Transverse colon (tissue), 4 donors: ENCODE results near the gene MATN1. TPM values are rescaled to one million over a fixed set of nuclear protein-coding genes. Genes with fewer than 3 reads are reported as not detected.

Experiments
- DNase-seq: peaks from one replicate; pipeline ENCODE4 v3.0.0-alpha.2; 2019
- H3K27ac ChIP-seq, 4 donors: fragments of 200-600 bp; sonication (generic); 2 replicates each; pipeline ENCODE4 v1.5.1; 2016 to 2018; ENCODE audit warnings: inconsistent platforms in 4 of 4
- H3K27me3 ChIP-seq: fragments of 200-600 bp; sonication (generic); 2 replicates; pipeline ENCODE4 v1.5.1; 2017; ENCODE audit warnings: inconsistent platforms
- H3K36me3 ChIP-seq, 4 donors: fragments of 200-600 bp; sonication (generic); 2 replicates each; pipeline ENCODE4 v1.5.1; 2017 to 2019; ENCODE audit warnings: inconsistent platforms in 4 of 4
- H3K4me1 ChIP-seq, 4 donors: fragments of 200-600 bp; sonication (generic); 2 replicates each; pipeline ENCODE4 v1.5.1; 2017 to 2020; ENCODE audit warnings: inconsistent platforms in 4 of 4
- H3K4me3 ChIP-seq, 4 donors: fragments of 200-600 bp; sonication (generic); 1 replicate in 1 of 4; 2 replicates in 3 of 4; pipeline versions ENCODE4 v1.5.1 to v1.6.1; 2017 to 2019; ENCODE audit warnings: inconsistent platforms in 4 of 4
- H3K9me3 ChIP-seq, 2 donors: fragments of 200-600 bp; sonication (generic); 2 replicates each; pipeline ENCODE4 v1.5.1; 2017 to 2019; ENCODE audit warnings: inconsistent platforms in 2 of 2
- EP300 ChIP-seq: sonication (generic); formaldehyde crosslinking; IDR thresholded peaks from one replicate; pipeline ENCODE4 v1.6.1; 2017; ENCODE audit warnings: antibody characterized with exemption, low read depth
- POLR2A ChIP-seq: fragments of 450-650 bp; IDR thresholded peaks from one replicate; pipeline ENCODE4 v1.6.1; 2016; ENCODE audit warnings: antibody characterized with exemption, mild to moderate bottlenecking, moderate library complexity
- POLR2AphosphoS5 ChIP-seq, 3 donors: sonication (generic); formaldehyde crosslinking; IDR thresholded peaks; one replicate each; pipeline ENCODE4 v1.6.1; 2016; ENCODE audit warnings: antibody characterized with exemption in 3 of 3
- WGBS, 2 donors: methylation state at CpG; one replicate each; pipeline ENCODE4 v1.1.5; 2018; ENCODE audit warnings: low coverage in 1 of 2; 5-methylcytosine and 5-hydroxymethylcytosine counted together
- in situ Hi-C, 4 donors: fragments of 200-750 bp; cut with MboI; loops; one replicate each; pipeline versions ENCODE4 v1.15.0 to v1.15.1; 2017; ENCODE audit warnings: low sequenced_read_pairs in 3 of 4, low pct_ligation_motif_present in 1 of 4, low pct_unique_long_range_greater_than_20kb in 1 of 4
- intact Hi-C: fragments of 100-400 bp; cut with DNase I; formaldehyde crosslinking; loops from one replicate; pipeline ENCODE4 v1.15.1; 2023; ENCODE audit warnings: low total_unique reads
- total RNA-seq, 4 donors: library from RNA; depleted of rRNA; stranded (reverse); fragments of >200 nt; gene quantifications; one replicate each; pipeline ENCODE4 v1.1.0, GENCODE V29; 2016
- TF ChIP-seq, protein P1 (sequence below), 5 experiments: fragments of 200-600 bp in 3 of 5; fragments of 450-650 bp in 2 of 5; sonication (generic) in 3 of 5; IDR thresholded peaks; 1 replicate in 2 of 5; 2 replicates in 3 of 5; pipeline ENCODE4 v1.5.1; 2016 to 2017; ENCODE audit warnings: antibody characterized with exemption in 5 of 5, inconsistent platforms in 3 of 5, mild to moderate bottlenecking in 2 of 5, moderate library complexity in 1 of 5

Gene MATN1
- total RNA-seq, 4 donors from 2014 or later, result not detected

DNA sequence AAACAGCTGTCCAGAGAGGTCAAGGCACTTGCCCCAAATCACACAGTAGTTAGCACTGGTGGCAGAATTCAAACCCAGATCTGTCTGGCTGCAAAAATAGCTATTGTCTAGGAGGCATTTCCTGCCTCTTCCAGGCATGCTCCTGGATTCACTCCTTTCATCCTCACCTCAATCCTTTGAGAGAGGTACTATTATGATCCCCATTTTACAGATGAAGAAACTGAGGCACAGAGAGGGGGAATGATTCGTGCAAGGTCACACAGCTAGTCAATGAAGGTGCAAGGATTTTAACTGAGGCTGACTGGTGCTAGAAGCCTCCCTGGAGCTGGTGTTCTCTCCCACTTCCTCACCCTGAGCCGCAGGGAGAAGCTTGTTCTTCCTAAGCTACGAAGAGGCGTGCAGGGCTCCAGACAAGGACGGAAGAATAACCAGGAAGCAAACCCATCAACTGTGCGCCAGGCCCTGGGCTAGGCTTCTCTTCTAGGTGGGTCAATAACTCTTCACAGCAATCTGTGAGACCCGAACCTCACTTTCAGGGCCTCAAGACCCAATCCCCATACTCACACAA, 34.8 kb upstream of the MATN1 start:
- TF ChIP-seq POLR2A (no peak), POLR2AphosphoS5 (IDR thresholded peaks at IDR 0.05) (no peak), EP300 (no peak)
- TF ChIP-seq, protein P1, sequence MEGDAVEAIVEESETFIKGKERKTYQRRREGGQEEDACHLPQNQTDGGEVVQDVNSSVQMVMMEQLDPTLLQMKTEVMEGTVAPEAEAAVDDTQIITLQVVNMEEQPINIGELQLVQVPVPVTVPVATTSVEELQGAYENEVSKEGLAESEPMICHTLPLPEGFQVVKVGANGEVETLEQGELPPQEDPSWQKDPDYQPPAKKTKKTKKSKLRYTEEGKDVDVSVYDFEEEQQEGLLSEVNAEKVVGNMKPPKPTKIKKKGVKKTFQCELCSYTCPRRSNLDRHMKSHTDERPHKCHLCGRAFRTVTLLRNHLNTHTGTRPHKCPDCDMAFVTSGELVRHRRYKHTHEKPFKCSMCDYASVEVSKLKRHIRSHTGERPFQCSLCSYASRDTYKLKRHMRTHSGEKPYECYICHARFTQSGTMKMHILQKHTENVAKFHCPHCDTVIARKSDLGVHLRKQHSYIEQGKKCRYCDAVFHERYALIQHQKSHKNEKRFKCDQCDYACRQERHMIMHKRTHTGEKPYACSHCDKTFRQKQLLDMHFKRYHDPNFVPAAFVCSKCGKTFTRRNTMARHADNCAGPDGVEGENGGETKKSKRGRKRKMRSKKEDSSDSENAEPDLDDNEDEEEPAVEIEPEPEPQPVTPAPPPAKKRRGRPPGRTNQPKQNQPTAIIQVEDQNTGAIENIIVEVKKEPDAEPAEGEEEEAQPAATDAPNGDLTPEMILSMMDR (IDR thresholded peaks at IDR 0.05), result no peak
- Histone ChIP-seq H3K9me3 (no peaks in the 10 kb centered on the region), H3K36me3 (no peaks in the 10 kb centered on the region), H3K27ac (peak overlapping the region; percentile 73 to 84 (median 79)), H3K27me3 (no peaks in the 10 kb centered on the region), H3K4me1 (peaks cover 0 to 16% (median 3%) of the 10 kb centered on the region in 4 donors), H3K4me3 (no peak overlapping the region)
- intact Hi-C loops (no loop called here), in situ Hi-C loops (no loop called here)
- WGBS, 2 donors, result 88 to 100% methylated on average over 1 to 7 of the region's 7 CpGs
- DNase-seq, result no peak

DNA sequence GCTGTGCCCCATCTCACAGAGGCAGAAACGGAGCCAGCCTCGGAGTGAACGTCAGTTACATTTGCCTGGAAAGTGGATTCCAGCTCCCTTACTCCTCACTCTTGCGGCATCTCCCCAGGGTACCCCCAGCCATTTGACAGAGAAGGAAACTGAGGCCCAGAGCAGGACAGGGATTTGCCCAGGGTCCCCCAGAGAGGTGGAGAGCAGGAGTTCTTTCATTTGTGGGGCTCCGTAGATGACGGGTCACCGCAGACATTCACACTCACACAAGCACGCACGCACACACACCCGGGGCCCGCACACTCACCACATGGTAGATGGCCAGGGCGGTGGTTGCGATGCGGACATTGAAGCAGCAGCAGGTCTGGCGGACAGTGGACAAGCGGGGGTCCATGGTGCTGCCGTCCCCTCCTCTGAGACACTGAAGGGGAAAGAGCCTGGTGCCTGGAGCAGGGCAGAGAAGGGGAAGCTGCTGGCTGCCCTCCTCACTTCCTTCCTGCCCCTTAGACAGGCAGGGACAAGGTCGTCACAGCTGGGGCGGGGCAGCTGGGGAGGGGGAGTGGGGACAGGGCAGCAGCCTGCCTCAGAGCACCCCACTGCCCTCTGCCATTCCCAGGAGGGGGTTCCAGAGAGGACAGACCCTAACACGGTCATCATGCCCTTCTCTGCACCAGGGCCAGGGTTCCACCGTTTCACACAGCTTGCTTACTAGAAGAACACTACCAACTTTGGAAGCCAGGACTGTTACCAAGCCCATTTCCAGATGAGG, 34.2 kb upstream of the MATN1 start, which contains the start of gene LAPTM5:
Gene LAPTM5, minus strand, starts transcription at position 423 of the 769 bp plus-strand sequence. Its CDS starts 29 bp downstream, at position 394.
- H3K27ac ChIP-seq, result peak within 1 kb of the TSS; percentile 73 to 84 (median 79)
- H3K9me3 ChIP-seq, result no peaks in the 10 kb centered on the region
- no peaks in the 10 kb centered on the region for H3K27me3 ChIP-seq
- DNase-seq, result peak; percentile 72
- no peaks in the 10 kb centered on the region for H3K36me3 ChIP-seq
- intact Hi-C loops (no loop called here), in situ Hi-C loops (no loop called here)
- peaks cover 0 to 20% (median 3%) of the 10 kb centered on the region in 4 donors for H3K4me1 ChIP-seq
- peak; percentile 74 for TF ChIP-seq POLR2A
- peak; percentile 53 to 79 (median 74) for TF ChIP-seq POLR2AphosphoS5 (IDR thresholded peaks at IDR 0.05)
- TF ChIP-seq EP300, result no peak
- TF ChIP-seq, protein P1 (IDR thresholded peaks at IDR 0.05), result no peak
- 52% methylated on average over 21 of the region's 21 CpGs; no CpG with 5 or more reads in 1 of the 2 donors for WGBS, 2 donors
- H3K4me3 ChIP-seq, result peak within 1 kb of the TSS in 3 of 4 donors; percentile 17 to 40 (median 30)

DNA sequence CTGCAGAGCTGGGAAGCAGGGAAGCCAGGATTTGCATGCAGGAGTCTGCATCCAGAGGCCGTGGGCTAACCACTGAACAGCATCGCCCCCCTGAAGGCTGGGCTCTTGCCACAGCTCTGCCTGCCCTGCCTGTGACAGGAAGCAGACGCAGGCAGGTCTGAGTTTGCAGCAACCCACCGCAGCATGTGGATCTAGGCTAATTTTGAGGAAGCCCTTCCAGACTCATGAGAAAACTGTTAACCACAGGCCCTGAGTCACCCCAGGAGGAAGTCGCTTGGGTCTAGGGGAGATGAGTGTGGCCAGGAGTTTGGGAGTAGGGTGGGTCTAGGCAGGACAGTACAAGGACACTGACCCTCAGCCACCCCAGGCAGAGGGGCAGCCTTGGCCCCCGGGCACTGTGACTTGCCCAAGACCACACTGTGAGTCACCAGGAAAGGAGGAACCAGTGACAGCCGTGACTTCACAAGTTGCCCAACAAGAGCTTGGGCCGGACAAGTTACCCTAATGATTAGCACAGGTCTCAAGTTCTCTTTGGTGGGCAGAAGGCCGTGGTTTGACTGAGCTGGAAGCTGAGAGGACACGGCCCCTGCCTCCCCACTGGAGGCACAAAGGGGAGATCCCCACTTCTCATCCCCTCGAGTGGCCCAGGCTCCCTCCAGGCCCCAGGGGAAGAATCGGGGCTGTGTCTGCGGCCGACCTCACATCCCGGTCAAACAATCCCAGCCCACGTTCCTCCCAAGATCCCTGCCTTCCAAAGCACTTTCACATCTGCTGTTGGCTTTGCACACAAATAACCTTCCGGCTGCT, 33.4 kb upstream of the MATN1 start:
- TF ChIP-seq EP300 (no peak), POLR2AphosphoS5 (IDR thresholded peaks at IDR 0.05) (peak; percentile 15 to 64 (median 44)), POLR2A (peak; percentile 60)
- TF ChIP-seq, protein P1 (IDR thresholded peaks at IDR 0.05), result no peak
- no peaks in the 10 kb centered on the region for H3K9me3 ChIP-seq
- H3K27ac ChIP-seq, result peak overlapping the region; percentile 73 to 84 (median 79)
- in situ Hi-C loops (no loop called here), intact Hi-C loops (no loop called here)
- peak overlapping the region in 3 of 4 donors; percentile 17 to 40 (median 30) for H3K4me3 ChIP-seq
- 51% methylated on average over 17 of the region's 17 CpGs; no CpG with 5 or more reads in 1 of the 2 donors for WGBS, 2 donors
- peaks cover 0 to 21% (median 3%) of the 10 kb centered on the region in 4 donors for H3K4me1 ChIP-seq
- peak; percentile 67 for DNase-seq
- H3K36me3 ChIP-seq, result no peaks in the 10 kb centered on the region
- H3K27me3 ChIP-seq, result no peaks in the 10 kb centered on the region

- H3K27me3 ChIP-seq, result no peaks in the 10 kb centered on the region
- TF ChIP-seq EP300 (no peak), POLR2AphosphoS5 (IDR thresholded peaks at IDR 0.05) (no peak), POLR2A (no peak)
- TF ChIP-seq, protein P1 (IDR thresholded peaks at IDR 0.05), result no peak
- no peaks in the 10 kb centered on the region for H3K36me3 ChIP-seq
- peaks cover 0 to 22% (median 3%) of the 10 kb centered on the region in 4 donors for H3K4me1 ChIP-seq
- in situ Hi-C loops (no loop called here), intact Hi-C loops (no loop called here)
- no peak for DNase-seq
- peak overlapping the region; percentile 73 to 84 (median 79) for H3K27ac ChIP-seq
- H3K4me3 ChIP-seq, result peak overlapping the region in 2 of 4 donors; percentile 30 to 40
- H3K9me3 ChIP-seq, result no peaks in the 10 kb centered on the region
- 87% methylated on average over 4 of the region's 4 CpGs; no CpG with 5 or more reads in 1 of the 2 donors for WGBS, 2 donors
These were observed 32.8 kb upstream of the MATN1 start for GRCh38 chr1:30756206-30756544.
